GM19372 (cell line): Measurements from ENCODE around the gene ANO7.

ENCODE experiments used
- ATAC-seq: cut with Tn5 transposase; IDR thresholded peaks from one replicate; pipeline ENCODE4 v1.9.1; 2021; ENCODE audit warnings: mild to moderate bottlenecking, low read depth, moderate library complexity; ENCODE audit not compliant: unreplicated experiment

Gene ANO7

GRCh38 chr2:241157841-241158545 is 30.5 kb upstream of the ANO7 start:
- no peak for ATAC-seq

DNA sequence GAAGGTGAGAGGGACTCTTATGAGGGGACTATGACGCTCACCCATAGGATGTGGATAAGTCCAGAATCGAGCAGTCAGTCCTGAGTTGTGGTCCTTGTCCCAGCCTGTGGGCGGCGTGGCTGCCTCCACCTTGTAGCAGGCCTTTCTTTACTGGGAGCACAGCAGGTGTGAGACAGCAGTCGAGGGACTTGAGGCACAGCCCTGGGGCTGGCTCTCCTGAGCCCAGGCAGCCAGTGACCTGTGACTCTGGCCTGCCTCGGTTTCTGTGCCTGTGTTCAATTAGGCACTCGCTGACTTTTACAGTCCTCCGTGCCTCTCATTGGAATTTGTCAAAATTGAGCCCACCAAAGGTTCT is 30.0 kb upstream of the ANO7 start:
- no peak for ATAC-seq

DNA sequence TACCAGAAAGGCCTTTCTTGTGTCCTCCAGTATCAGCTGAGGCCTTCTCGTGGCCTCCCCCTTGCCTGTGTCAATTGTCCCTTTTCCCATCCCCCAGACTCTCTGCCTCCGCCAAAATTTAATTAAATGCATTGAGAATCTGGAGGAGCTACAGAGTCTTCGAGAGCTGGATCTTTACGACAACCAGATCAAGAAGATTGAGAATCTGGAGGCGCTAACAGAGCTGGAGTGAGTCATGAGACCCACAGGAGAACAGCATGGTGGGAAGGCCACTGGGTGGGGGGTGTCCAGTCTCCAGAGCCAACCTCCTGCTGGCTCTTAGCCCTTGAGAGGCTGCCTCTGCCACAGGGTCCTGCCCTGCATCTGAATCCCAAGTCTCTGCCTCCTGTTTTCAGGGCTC is 29.4 kb upstream of the ANO7 start:
- no peak for ATAC-seq

DNA sequence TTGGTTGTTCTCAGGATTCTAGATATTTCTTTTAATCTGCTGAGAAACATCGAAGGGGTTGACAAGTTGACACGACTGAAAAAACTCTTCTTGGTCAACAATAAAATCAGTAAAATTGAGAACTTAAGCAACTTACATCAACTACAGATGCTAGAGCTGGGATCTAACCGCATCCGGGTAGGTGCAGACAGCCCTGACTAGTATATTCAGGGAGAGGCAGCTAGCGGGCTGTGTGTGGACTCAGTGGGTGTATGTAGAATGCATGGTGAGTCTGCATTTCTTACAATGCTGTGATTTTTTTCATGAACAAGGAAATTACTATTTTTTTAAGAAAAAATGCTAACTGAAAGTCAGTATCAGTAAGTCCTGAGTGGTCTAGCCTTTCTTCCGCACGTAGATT is 28.2 kb upstream of the ANO7 start:
- no peak for ATAC-seq

DNA sequence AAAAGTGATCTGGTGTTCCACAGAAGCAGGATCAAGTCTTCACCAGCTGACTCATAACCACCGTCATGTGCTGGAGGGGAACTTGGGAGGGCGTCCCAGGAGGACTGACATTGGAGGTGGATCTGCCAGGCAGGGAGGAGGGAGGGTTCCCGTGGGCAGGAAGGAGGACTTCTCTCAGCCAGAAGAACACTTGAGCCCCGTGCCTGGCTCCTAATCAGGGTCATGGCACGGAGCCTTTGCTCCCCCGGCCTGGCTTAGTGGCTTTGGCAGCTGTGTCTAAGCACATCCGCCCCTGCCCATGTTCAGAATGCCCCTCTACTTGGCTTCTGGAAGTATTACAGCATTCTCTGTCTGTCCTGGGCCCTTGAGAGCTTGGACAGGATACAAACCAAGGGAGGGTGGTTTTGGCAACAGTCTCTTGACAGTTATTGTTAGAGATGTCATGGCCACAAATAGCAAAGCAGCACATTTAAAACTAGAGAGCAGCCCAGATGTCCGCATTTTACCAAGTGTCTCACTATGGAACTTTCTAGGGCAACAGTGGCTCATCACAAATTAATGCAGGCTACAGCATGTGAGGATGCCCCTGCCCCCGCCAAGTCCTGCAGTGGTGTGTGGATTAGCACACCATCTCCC is 26.7 kb upstream of the ANO7 start:
- ATAC-seq, result no peak

GRCh38 chr2:241163601-241164118 is 24.8 kb upstream of the ANO7 start:
- ATAC-seq, result no peak

GRCh38 chr2:241168366-241168765 is 20.1 kb upstream of the ANO7 start:
- ATAC-seq, result no peak

GRCh38 chr2:241173557-241173956 is 14.9 kb upstream of the ANO7 start:
- ATAC-seq, result no peak

DNA sequence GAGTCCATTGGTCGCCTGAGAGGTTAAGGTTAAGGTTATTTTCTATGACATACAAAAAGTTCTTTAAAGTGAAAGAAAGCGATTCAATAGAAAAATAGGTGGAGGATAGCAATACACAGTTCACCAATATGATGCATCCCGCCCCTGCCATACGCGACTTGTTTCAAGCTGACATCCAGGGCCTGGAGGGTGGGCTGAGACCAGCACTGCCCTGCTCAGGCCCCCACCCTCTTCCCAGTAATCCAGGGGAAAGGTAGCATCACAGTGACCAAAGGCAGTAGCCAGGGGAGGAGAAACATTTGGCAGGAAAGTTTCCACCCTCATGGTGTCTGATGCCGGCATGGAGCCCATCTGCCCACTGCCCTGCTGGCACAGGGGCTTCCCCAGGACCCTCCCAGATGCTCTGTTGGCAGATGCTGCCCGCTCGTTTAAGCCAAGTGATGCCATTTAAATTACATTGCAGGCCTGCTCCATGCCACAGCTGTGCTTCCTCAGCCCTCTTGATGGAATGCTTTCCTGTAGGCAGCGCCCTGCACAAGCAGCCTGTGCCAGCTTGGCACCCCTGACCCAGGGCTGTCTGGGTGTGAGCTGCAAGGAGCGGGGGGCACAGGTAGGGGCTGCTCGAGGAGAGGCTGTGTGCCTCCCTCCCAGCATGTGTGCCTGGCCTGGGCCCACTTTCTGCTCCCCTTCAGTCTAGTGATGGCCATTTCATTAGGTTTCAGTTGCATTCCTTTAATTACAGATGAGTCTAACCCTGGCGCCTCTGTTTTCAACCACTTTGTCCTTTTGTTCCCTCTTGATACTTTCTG is 10.7 kb upstream of the ANO7 start:
- no peak for ATAC-seq

DNA sequence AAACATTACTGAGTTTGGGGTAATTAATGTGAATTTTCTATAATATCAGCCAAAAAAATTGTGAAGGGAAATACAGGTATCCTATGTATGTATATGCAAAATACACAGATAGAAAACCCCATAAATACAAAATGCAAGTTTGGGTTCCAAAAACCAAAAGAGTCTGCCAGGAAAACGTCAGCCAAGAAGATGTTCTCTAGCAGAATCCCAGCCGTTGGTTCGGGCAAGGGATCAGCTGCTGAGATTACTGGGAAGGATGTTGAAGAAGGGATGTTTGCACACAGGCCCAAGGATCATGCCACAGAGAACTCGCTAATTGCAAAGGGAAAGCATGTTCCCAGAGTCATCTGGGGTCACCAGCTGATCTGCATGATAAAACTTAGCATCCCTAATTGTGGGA is 9.5 kb upstream of the ANO7 start:
- no peak for ATAC-seq

DNA sequence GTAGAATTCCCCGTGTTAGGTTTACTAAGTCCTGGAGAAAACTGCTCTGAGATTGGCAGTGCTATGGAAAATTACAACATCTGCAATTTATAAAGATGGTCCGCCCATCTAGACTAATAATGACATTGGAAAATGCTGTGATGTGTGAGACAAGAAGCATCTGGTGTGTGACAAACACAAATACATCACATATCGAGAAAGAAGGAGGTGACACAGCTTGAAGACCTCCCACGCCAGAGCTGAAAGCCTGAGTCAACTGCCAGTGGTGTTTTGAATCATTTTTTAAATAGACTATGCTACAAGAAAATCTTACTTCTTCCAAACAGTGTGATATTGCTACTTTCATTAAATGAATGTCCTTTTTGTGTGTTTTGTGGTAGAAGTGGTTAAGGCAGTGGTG is 8.6 kb upstream of the ANO7 start:
- no peak for ATAC-seq

- no peak for ATAC-seq
These were observed 8.0 kb upstream of the ANO7 start for GRCh38 chr2:241180495-241180894.

GRCh38 chr2:241182126-241182525 is 6.4 kb upstream of the ANO7 start:
- no peak for ATAC-seq

- ATAC-seq, result no peak
These were observed 5.8 kb upstream of the ANO7 start for GRCh38 chr2:241182531-241183133.

- no peak for ATAC-seq
These were observed 5.3 kb upstream of the ANO7 start for GRCh38 chr2:241183221-241183620.

GRCh38 chr2:241184901-241185300 is 3.6 kb upstream of the ANO7 start:
- ATAC-seq, result no peak

DNA sequence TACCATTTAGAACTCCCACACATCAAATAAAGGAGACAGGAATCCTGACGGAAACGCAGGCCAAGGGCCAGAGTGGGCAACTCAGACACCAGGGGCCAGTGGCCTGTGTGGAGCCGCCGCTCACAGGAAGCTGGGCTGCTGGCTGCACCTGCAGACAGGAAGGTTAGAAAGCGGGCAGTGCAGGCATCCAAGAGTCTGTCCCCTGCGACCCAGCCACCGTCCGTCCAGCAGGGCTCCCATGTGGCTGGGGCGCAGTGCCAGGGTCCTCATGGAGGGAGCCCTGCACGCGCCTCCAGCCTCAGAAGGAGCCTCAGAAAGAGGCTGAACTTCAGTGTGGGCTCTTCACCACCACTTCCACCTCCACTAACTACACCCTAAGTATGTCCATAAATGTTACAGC is 2.5 kb upstream of the ANO7 start:
- ATAC-seq, result no peak

GRCh38 chr2:241187101-241187917 is 1.2 kb upstream of the ANO7 start:
- no peak for ATAC-seq

GRCh38 chr2:241187918-241188234 is 601 bp upstream of the ANO7 start:
- ATAC-seq, result no peak

- ATAC-seq, result no peak
These were observed 797 bp downstream of the ANO7 start for GRCh38 chr2:241189093-241189855.
